Astrocyte (in vitro differentiated cells and primary cell): Measurements from ENCODE around the gene PLIN5.

ENCODE experiments used
- EZH2 ChIP-seq: IDR thresholded peaks from 2 replicates; pipeline ENCODE4 v1.6.1; 2012; ENCODE audit warnings: mild to moderate bottlenecking, low read length, inconsistent platforms; ENCODE audit not compliant: insufficient read depth
- TF ChIP-seq, protein P1 (sequence below): IDR thresholded peaks from 2 replicates; pipeline ENCODE4 v1.5.1; 2011; ENCODE audit warnings: low read depth, mild to moderate bottlenecking, inconsistent platforms, low read length, moderate library complexity; ENCODE audit not compliant: insufficient read depth

DNA sequence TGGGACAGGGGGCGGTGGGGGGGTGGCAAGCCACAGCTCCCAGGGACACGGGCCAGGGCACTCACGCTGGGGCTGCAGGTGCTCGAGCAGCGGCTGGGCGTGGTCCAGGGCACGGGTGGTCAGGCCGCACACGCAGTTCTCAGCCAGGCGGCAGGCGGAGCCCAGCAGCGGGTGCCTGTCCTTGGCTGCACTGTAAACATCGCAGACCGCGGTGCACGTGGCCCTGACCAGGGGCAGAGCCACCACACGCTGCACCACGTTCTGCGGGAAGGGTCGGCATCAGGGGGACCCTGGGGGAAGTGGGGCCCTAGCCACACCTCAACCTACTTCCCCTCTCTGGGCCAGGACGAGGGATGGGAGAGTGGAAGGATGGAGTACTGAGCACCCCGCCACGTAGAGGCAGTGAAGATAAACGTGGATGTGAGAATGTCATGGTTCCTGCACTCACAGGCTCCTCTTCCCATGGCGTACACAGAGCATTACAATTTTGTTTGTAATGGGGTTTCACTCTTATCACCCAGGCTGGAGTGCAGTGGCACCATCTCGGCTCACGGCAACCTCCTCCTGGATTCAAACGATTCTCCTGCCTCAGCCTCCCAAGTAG, 3.4 kb downstream of the PLIN5 start:
- TF ChIP-seq, protein P1, sequence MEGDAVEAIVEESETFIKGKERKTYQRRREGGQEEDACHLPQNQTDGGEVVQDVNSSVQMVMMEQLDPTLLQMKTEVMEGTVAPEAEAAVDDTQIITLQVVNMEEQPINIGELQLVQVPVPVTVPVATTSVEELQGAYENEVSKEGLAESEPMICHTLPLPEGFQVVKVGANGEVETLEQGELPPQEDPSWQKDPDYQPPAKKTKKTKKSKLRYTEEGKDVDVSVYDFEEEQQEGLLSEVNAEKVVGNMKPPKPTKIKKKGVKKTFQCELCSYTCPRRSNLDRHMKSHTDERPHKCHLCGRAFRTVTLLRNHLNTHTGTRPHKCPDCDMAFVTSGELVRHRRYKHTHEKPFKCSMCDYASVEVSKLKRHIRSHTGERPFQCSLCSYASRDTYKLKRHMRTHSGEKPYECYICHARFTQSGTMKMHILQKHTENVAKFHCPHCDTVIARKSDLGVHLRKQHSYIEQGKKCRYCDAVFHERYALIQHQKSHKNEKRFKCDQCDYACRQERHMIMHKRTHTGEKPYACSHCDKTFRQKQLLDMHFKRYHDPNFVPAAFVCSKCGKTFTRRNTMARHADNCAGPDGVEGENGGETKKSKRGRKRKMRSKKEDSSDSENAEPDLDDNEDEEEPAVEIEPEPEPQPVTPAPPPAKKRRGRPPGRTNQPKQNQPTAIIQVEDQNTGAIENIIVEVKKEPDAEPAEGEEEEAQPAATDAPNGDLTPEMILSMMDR: no peak
- no peak for TF ChIP-seq EZH2
